GM23338 (cell line): ENCODE data around the gene AGR2.

ENCODE experiments used
- CTCF ChIP-seq, 2 experiments: fragments of 200-600 bp in 1 of 2; sonication (generic) in 1 of 2; conservative IDR thresholded peaks; 2 replicates each; pipeline versions ENCODE4 v1.5.1 to v1.6.1; 2016 to 2017; ENCODE audit warnings: antibody characterized with exemption in 2 of 2, low read depth in 2 of 2, mild to moderate bottlenecking in 2 of 2, moderate library complexity in 1 of 2
- ETS1 ChIP-seq: IDR thresholded peaks from 2 replicates; pipeline ENCODE4 v1.6.1; 2016; ENCODE audit warnings: antibody characterized with exemption
- EZH2 ChIP-seq: fragments of 200-600 bp; sonication (generic); IDR thresholded peaks from one replicate; pipeline ENCODE4 v1.8.0; 2017; ENCODE audit warnings: antibody characterized with exemption, mild to moderate bottlenecking, low read depth; ENCODE audit not compliant: unreplicated experiment
- EZH2phosphoT487 ChIP-seq: fragments of 200-600 bp; sonication (generic); IDR thresholded peaks from one replicate; pipeline ENCODE4 v1.8.1; 2018; ENCODE audit warnings: antibody characterized with exemption; ENCODE audit not compliant: unreplicated experiment
- JUNB ChIP-seq: IDR thresholded peaks from one replicate; pipeline ENCODE4 v1.6.1; 2016; ENCODE audit warnings: antibody characterized with exemption; ENCODE audit not compliant: unreplicated experiment
- POLR2AphosphoS5 ChIP-seq: IDR thresholded peaks from 2 replicates; pipeline ENCODE4 v1.6.1; 2016; ENCODE audit warnings: antibody characterized with exemption, low read depth
- REST ChIP-seq: IDR thresholded peaks from one replicate; pipeline ENCODE4 v1.6.1; 2018; ENCODE audit warnings: antibody characterized with exemption; ENCODE audit not compliant: unreplicated experiment
- ZNF331 ChIP-seq: fragments of 250-450 bp; sonication (Bioruptor Pico); IDR thresholded peaks from 2 replicates; pipeline ENCODE4 v1.5.0; 2020; ENCODE audit warnings: low read depth, mild to moderate bottlenecking, moderate library complexity

- no peak for TF ChIP-seq CTCF (conservative IDR thresholded peaks at IDR 0.05; ENCODE audit: low read depth in 2 of 2)
- no peak for TF ChIP-seq EZH2
- TF ChIP-seq POLR2AphosphoS5, result no peak
- TF ChIP-seq JUNB, result no peak
- TF ChIP-seq REST, result no peak
- TF ChIP-seq ETS1, result no peak
- TF ChIP-seq ZNF331 (CRISPR knock-in tag), result no peak
- TF ChIP-seq EZH2phosphoT487, result no peak
Observed at GRCh38 chr7:16753932-16754855, 50.6 kb downstream of the AGR2 start.
